HepG2 (cell line): ENCODE results near the gene CEBPB. TPM values are rescaled to one million over a fixed set of nuclear protein-coding genes. Genes with fewer than 3 reads are reported as not detected.

ENCODE experiments used
- CCDC6 ChIP-seq: sonication (generic); formaldehyde crosslinking; IDR thresholded peaks from 2 replicates; pipeline ENCODE4 v1.8.1; 2022; ENCODE audit warnings: mild to moderate bottlenecking, missing genetic modification reagents, moderate library complexity
- CSRNP1 ChIP-seq: sonication (generic); formaldehyde crosslinking; IDR thresholded peaks from 2 replicates; pipeline ENCODE4 v1.8.1; 2023; ENCODE audit warnings: mild to moderate bottlenecking, missing genetic modification reagents
- FOSL2 ChIP-seq: sonication (generic); formaldehyde crosslinking; IDR thresholded peaks from 2 replicates; pipeline ENCODE4 v1.4.0; 2020; ENCODE audit warnings: missing genetic modification reagents
- GABPA ChIP-seq, 2 experiments: IDR thresholded peaks; 2 replicates each; pipeline ENCODE4 v1.6.1; 2011 to 2016; ENCODE audit warnings: low read depth in 2 of 2, low read length in 1 of 2, missing biosample characterization in 1 of 2, missing genetic modification characterization in 1 of 2
- GABPB1 ChIP-seq: IDR thresholded peaks from 2 replicates; pipeline ENCODE4 v1.6.1; 2016; ENCODE audit warnings: mild to moderate bottlenecking, missing genetic modification reagents, moderate library complexity, missing compliant biosample characterization
- KDM2A ChIP-seq: sonication (generic); formaldehyde crosslinking; IDR thresholded peaks from 2 replicates; pipeline ENCODE4 v1.4.0; 2020; ENCODE audit warnings: low read depth, missing genetic modification reagents, borderline replicate concordance
- KLF6 ChIP-seq: IDR thresholded peaks from 2 replicates; pipeline ENCODE4 v1.8.0; 2016; ENCODE audit warnings: missing biosample characterization, missing genetic modification reagents
- MTF2 ChIP-seq: sonication (generic); formaldehyde crosslinking; IDR thresholded peaks from 2 replicates; pipeline ENCODE4 v1.5.0; 2020; ENCODE audit warnings: missing genetic modification reagents, borderline replicate concordance
- NONO ChIP-seq, 2 experiments: fragments of 450-650 bp in 1 of 2; sonication (generic) in 1 of 2; formaldehyde crosslinking in 1 of 2; IDR thresholded peaks in 1 of 2; conservative IDR thresholded peaks in 1 of 2; 2 replicates each; pipeline versions ENCODE4 v1.6.1 to v1.8.0; 2017 to 2022; ENCODE audit warnings: mild to moderate bottlenecking in 1 of 2, missing genetic modification reagents in 1 of 2, moderate library complexity in 1 of 2
- NR2F1 ChIP-seq, 2 experiments: fragments of 450-650 bp in 1 of 2; formaldehyde crosslinking in 1 of 2; IDR thresholded peaks; 2 replicates each; pipeline versions ENCODE4 v1.5.0 to v1.6.1; 2016 to 2020; ENCODE audit warnings: mild to moderate bottlenecking in 1 of 2, missing compliant biosample characterization in 1 of 2, missing genetic modification reagents in 1 of 2, moderate library complexity in 1 of 2
- PCBP2 ChIP-seq: fragments of 200-400 bp; formaldehyde crosslinking; optimal IDR thresholded peaks from 2 replicates; pipeline ENCODE3; 2018; ENCODE audit warnings: low read length, low read depth; ENCODE audit not compliant: poor library complexity, severe bottlenecking
- POLR2AphosphoS2 ChIP-seq: IDR thresholded peaks from 2 replicates; pipeline ENCODE4 v1.6.1; 2011; ENCODE audit warnings: low read depth, low read length, improper control_type of control experiment
- POLR2AphosphoS5 ChIP-seq: IDR thresholded peaks from 2 replicates; pipeline ENCODE4 v1.6.1; 2012; ENCODE audit warnings: low read depth, low read length
- SALL2 ChIP-seq: sonication (generic); formaldehyde crosslinking; IDR thresholded peaks from 2 replicates; pipeline ENCODE4 v1.8.1; 2023; ENCODE audit warnings: mild to moderate bottlenecking, missing genetic modification reagents, inconsistent platforms
- SRY ChIP-seq: sonication (generic); formaldehyde crosslinking; IDR thresholded peaks from 2 replicates; pipeline ENCODE4 v1.8.0; 2022; ENCODE audit warnings: mild to moderate bottlenecking, missing genetic modification reagents
- SSRP1 ChIP-seq: IDR thresholded peaks from 2 replicates; pipeline ENCODE4 v1.6.1; 2016; ENCODE audit warnings: control low read depth
- TBX2 ChIP-seq: sonication (generic); formaldehyde crosslinking; IDR thresholded peaks from 2 replicates; pipeline ENCODE4 v1.5.0; 2020; ENCODE audit warnings: missing genetic modification reagents, mild to moderate bottlenecking, borderline replicate concordance
- THRA ChIP-seq: sonication (generic); formaldehyde crosslinking; IDR thresholded peaks from 2 replicates; pipeline ENCODE4 v1.4.0; 2020; ENCODE audit warnings: missing genetic modification reagents, borderline replicate concordance
- USF2 ChIP-seq, 2 experiments: sonication (generic) in 1 of 2; formaldehyde crosslinking in 1 of 2; IDR thresholded peaks; 2 replicates each; pipeline versions ENCODE4 v1.5.1 to v1.6.1; 2011 to 2020; ENCODE audit warnings: borderline replicate concordance in 1 of 2, low read depth in 1 of 2, low read length in 1 of 2, mild to moderate bottlenecking in 1 of 2, missing genetic modification reagents in 1 of 2, moderate library complexity in 1 of 2
- ZNF326 ChIP-seq: sonication (generic); formaldehyde crosslinking; IDR thresholded peaks from 2 replicates; pipeline ENCODE4 v1.4.0; 2020; ENCODE audit warnings: missing genetic modification reagents, borderline replicate concordance
- ZNF7 ChIP-seq: IDR thresholded peaks from 2 replicates; pipeline ENCODE4 v1.6.1; 2016; ENCODE audit warnings: missing biosample characterization, missing genetic modification reagents
- ZNF703 ChIP-seq: sonication (generic); formaldehyde crosslinking; IDR thresholded peaks from 2 replicates; pipeline ENCODE4 v1.5.1; 2020; ENCODE audit warnings: missing genetic modification reagents, mild to moderate bottlenecking, moderate library complexity, borderline replicate concordance
- ZSCAN20 ChIP-seq: sonication (generic); formaldehyde crosslinking; IDR thresholded peaks from 2 replicates; pipeline ENCODE4 v1.4.0; 2020; ENCODE audit warnings: missing genetic modification reagents, mild to moderate bottlenecking, borderline replicate concordance
- ZSCAN9 ChIP-seq: IDR thresholded peaks from 2 replicates; pipeline ENCODE4 v1.6.1; 2016; ENCODE audit warnings: borderline replicate concordance
- polyA plus RNA-seq, 8 experiments: library from polyadenylated mRNA; depleted of rRNA in 3 of 8; stranded (reverse) in 7 of 8; unstranded in 1 of 8; fragments of >200 nt; fragmentation: Illumina TruSeq in 4 of 8; extraction: Trizol in 4 of 8; gene quantifications; 2 replicates each; pipeline versions ENCODE4 v1.2.1 to v1.2.3, GENCODE V29; 2011 to 2016; ENCODE audit warnings: low read depth in 4 of 8, missing spikeins in 1 of 8, mixed read lengths in 1 of 8; ENCODE audit not compliant: insufficient read depth in 1 of 8
- total RNA-seq, 5 experiments: library from RNA; depleted of rRNA; stranded (reverse); fragments of >200 nt; fragmentation: Illumina TruSeq; extraction: Trizol; gene quantifications; 2 replicates each; pipeline ENCODE4 v1.2.3, GENCODE V29; 2016; ENCODE audit warnings: low read depth in 1 of 5

CEBPB gene
- total and polyA plus RNA-seq, 2 of the 13 experiments (the other 11 are each of a cell fraction or from before 2014, with no cell fraction given), result 18.5 to 28.2 TPM

GRCh38 chr20:50194831-50195523 is 4.3 kb downstream of the CEBPB start (continued):
- peak; percentile 59; the same call in 1 of the 2 replicates for TF ChIP-seq TBX2 (CRISPR knock-in tag)
- TF ChIP-seq MTF2, result no peak
- TF ChIP-seq PCBP2, result peak; percentile 73
- TF ChIP-seq KLF6 (CRISPR knock-in tag), result peak; percentile 20; the same call in 1 of the 2 replicates
- TF ChIP-seq ZSCAN20, result no peak
- TF ChIP-seq ZNF703 (CRISPR knock-in tag), result 0 out of 2 replicates have a peak, but pooled peaks have one; percentile 41
- 0 out of 2 replicates have a peak, but pooled peaks have one; percentile 11 for TF ChIP-seq GABPB1
- TF ChIP-seq NR2F1 (CRISPR knock-in tag; IDR thresholded peaks at IDR 0.05), result no peak
- TF ChIP-seq POLR2AphosphoS2, result peak; percentile 77
- no peak for TF ChIP-seq GABPA (IDR thresholded peaks at IDR 0.05; ENCODE audit: low read depth, low read length)
- no peak for TF ChIP-seq GABPA (CRISPR knock-in tag; IDR thresholded peaks at IDR 0.05; ENCODE audit: low read depth)
- peak; percentile 62 for TF ChIP-seq CCDC6 (CRISPR knock-in tag)
- TF ChIP-seq CSRNP1 (CRISPR knock-in tag), result peak; percentile 70; the same call in 1 of the 2 replicates
- TF ChIP-seq SALL2, result 0 out of 2 replicates have a peak, but pooled peaks have one; percentile 12
- TF ChIP-seq ZSCAN9 (CRISPR knock-in tag), result no peak
- no peak for TF ChIP-seq NONO (IDR thresholded peaks at IDR 0.05)
- TF ChIP-seq NONO (CRISPR knock-in tag; conservative IDR thresholded peaks at IDR 0.05), result peak; percentile 45
- peak; percentile 61; the same call in 1 of the 2 replicates for TF ChIP-seq ZNF326 (CRISPR knock-in tag)
- TF ChIP-seq FOSL2 (CRISPR knock-in tag), result 0 out of 2 replicates have a peak, but pooled peaks have one; percentile 21
- TF ChIP-seq THRA (CRISPR knock-in tag), result 0 out of 2 replicates have a peak, but pooled peaks have one; percentile 29
- TF ChIP-seq ZNF7 (CRISPR knock-in tag), result no peak
- peak; percentile 49; the same call in 1 of the 2 replicates for TF ChIP-seq KDM2A (CRISPR knock-in tag)
- peak; percentile 65 for TF ChIP-seq SSRP1
- peak; percentile 62 for TF ChIP-seq POLR2AphosphoS5
- TF ChIP-seq USF2 (IDR thresholded peaks at IDR 0.05; ENCODE audit: low read depth, low read length), result no peak
- no peak for TF ChIP-seq USF2 (CRISPR knock-in tag; IDR thresholded peaks at IDR 0.05; ENCODE audit: borderline replicate concordance)
- TF ChIP-seq SRY (CRISPR knock-in tag), result 0 out of 2 replicates have a peak, but pooled peaks have one; percentile 34
